Posterior cingulate gyrus (tissue), 11 donors: ENCODE data around the gene CDC42BPG.

Source experiments
- DNase-seq, 10 donors: peaks; one replicate each; pipeline versions ENCODE4 v3.0.0 to v3.0.0-alpha.2; 2020 to 2021; ENCODE audit warnings: mixed read lengths in 3 of 10
- intact Hi-C: fragments of 100-400 bp; cut with DNase I; formaldehyde crosslinking; loops from one replicate; pipeline ENCODE4 v1.15.1; 2023

Gene CDC42BPG

DNA sequence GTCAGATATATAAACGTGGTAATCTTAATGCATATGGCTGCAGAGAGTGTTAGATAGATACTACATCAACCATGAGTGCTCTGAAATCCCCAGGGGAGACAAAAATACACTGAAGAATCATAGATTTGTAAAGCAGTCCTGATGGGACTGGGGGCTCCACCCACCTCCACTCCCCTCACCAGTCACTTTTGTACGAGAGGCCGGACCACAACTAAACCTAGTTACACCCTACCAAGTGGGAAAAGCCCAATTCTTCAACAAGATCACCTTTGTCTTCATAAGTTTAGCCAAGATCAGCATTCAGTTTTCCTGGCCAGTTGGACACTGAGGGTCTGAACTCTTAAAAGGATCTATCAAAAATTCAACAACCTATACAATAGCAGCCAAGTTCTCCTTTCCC, 67.6 kb downstream of the CDC42BPG start:
- intact Hi-C loops = loop anchor here (5.0 kb wide), 2 partner anchors 90 to 340 kb away; partner anchors contain the start of gene ZNHIT2
- peak in 1 of 10 donors; percentile 1 for DNase-seq

GRCh38 chr11:64776425-64776824, 68.0 kb downstream of the CDC42BPG start:
- no peak for DNase-seq
- intact Hi-C loops = loop anchor here (5.0 kb wide), 2 partner anchors 89 to 341 kb away; partner anchors contain the start of gene ZNHIT2

- intact Hi-C loops = no loop called here
- no peak for DNase-seq
Observed at GRCh38 chr11:64774144-64774543, 70.3 kb downstream of the CDC42BPG start.
